ENCODE data around the gene PCBP3.

DNA sequence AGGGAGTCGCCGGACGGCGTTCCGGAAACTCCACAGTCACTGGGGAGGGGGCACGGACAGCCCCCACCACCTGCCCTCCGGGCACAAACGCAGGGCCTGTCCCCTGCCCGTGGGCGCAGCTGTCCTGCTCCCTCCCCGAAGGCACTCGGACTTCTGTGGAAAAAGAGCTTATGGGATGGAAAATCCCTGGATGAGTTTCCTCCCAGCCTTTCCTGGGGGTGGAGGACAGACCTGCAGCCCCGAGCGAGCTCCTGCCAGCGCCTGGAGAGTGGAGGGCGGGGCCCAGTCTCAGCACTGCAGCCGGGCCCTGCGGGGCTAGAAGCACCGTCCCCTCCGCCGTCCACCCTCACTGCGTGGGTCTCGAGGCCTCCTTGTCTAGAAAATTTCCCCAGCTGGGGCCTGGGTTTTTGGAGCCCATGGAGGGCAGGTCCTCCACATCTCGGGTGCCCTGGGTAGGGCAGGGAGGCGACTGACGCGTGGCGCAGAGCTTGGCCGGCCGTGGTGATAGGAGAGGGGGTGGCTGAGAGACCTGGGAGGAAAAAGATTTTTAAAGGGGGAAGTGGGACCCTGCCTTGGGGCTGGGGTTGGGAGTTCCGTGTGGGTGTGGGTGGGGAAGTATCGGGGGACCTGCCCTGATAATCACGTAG lies 331.6 kb downstream of the PCBP3 start:
- no peak for TF ChIP-seq GATA3 (IDR thresholded peaks at IDR 0.05; ENCODE audit: low read depth, low read length)
- TF ChIP-seq GATA2 (IDR thresholded peaks at IDR 0.05; ENCODE audit: low read depth, low read length): no peak
